Mucosa of stomach (tissue), 1 donor: ENCODE results near the gene RHBG.

Experiments
- H3K27me3 ChIP-seq: one replicate; pipeline ENCODE4 v1.7.0; 2013; ENCODE audit warnings: mild to moderate bottlenecking, low read length; ENCODE audit not compliant: control insufficient read depth, insufficient read depth
- H3K36me3 ChIP-seq: one replicate; pipeline ENCODE4 v1.7.0; 2013; ENCODE audit warnings: low read length; ENCODE audit not compliant: control insufficient read depth, insufficient read depth
- H3K4me1 ChIP-seq: one replicate; pipeline ENCODE4 v1.7.0; 2013; ENCODE audit warnings: mild to moderate bottlenecking, low read length; ENCODE audit not compliant: control insufficient read depth, insufficient read depth
- H3K4me3 ChIP-seq: one replicate; pipeline ENCODE4 v1.7.0; 2013; ENCODE audit warnings: low read length
- H3K9ac ChIP-seq: one replicate; pipeline ENCODE4 v1.7.0; 2013; ENCODE audit warnings: mild to moderate bottlenecking, low read length, moderate library complexity
- H3K9me3 ChIP-seq: one replicate; pipeline ENCODE4 v1.7.0; 2013; ENCODE audit warnings: mild to moderate bottlenecking, low read length, moderate library complexity; ENCODE audit not compliant: control insufficient read depth
- donor health status: Pancreatic carcinoma.

The RHBG gene

DNA sequence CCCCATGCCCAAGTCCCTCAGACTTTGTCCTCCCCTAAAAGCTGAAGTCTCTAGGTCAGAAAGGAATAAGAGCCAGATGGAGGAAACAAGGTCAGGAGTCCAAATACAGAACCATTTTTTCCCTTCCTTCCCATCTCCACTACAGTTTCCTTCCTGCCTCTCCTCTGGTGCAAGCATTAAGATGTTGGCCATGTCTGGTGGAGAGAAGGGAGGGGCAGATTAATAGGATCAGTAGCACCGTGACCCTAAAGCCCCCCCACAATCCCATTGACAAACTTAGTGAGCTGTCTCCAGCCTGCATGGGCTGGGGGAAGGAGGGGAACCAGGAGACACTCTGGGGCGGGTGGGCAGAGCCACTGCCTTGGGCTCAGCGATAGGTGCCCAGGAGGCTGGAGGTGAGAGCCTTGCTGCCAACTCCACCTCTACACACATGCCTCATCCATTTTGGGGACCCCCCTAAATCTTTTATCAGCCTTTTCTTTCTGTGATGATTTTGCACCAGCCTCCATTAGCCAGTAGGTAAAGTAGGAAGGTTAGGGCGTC lies 59.8 kb downstream of the RHBG start:
- peaks cover 93% of the 10 kb centered on the region for H3K27me3 ChIP-seq

DNA sequence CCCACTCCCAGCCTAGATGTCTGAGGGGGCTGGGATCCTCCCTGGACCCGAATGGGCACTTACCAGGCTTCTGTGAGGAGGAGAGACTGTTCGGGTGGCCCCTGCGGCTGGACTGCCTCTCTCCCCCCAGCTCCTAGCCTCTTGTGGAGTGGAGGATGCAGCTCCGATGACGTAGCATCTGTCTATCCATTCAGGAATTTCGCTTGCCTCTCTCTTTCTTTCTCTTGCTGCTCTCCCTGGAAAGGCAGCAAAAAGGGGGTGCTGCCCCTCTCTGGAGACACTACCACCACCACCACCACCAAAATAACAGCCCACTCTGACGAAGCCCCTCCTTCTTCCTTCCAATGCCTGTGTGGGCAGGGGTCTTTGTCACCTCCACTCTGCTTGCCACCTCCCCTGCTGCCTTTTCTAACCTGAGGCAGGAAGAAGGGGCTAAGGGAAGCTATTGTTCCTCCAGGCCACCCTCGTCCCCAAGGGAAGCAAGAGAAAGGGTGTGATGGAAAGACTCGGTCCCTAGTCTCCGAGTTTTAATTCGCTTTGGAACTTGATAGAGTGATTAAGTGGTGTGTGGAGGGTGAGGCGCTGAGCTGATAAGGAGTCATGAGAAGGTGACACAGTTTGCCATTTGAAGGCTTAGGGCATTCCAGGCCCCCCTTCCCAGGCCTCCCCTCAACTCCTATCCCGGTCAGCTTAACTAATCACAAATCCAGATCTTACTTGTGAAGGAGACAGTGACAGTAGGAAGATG lies 60.5 kb downstream of the RHBG start:
- Histone ChIP-seq H3K9me3 (no peaks in the 10 kb centered on the region), H3K4me3 (no peak overlapping the region), H3K36me3 (no peaks in the 10 kb centered on the region), H3K27me3 (peaks cover 93% of the 10 kb centered on the region), H3K9ac (no peak overlapping the region), H3K4me1 (no peaks in the 10 kb centered on the region)

More for the DNA sequence above, 59.8 kb downstream of the RHBG start:
- Histone ChIP-seq H3K4me1 (no peaks in the 10 kb centered on the region), H3K9ac (no peak overlapping the region), H3K9me3 (no peaks in the 10 kb centered on the region), H3K36me3 (no peaks in the 10 kb centered on the region), H3K4me3 (no peak overlapping the region)

DNA sequence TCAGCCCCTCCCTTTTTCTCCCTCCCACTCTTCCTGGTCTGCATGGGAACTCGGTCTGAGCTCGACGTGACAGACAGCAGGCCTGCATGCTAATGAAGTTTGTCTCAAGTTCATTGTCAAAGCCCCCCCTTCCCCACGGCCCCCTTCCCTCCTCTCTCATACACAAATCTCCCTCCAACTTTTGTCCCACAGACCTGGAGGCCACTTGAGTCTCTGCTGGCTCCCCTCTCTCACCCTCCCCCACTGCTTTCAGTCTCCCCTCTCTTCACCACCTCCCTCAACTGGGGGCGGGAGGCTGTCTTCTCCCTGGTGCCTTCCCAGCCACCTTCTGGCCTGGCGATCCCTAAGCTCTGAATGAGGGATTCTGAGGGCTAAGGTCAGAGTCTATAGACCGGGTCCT lies 61.3 kb downstream of the RHBG start:
- Histone ChIP-seq H3K36me3 (no peaks in the 10 kb centered on the region), H3K4me3 (no peak overlapping the region), H3K9me3 (no peaks in the 10 kb centered on the region), H3K27me3 (peaks cover 93% of the 10 kb centered on the region), H3K9ac (no peak overlapping the region), H3K4me1 (peaks cover 4% of the 10 kb centered on the region)

DNA sequence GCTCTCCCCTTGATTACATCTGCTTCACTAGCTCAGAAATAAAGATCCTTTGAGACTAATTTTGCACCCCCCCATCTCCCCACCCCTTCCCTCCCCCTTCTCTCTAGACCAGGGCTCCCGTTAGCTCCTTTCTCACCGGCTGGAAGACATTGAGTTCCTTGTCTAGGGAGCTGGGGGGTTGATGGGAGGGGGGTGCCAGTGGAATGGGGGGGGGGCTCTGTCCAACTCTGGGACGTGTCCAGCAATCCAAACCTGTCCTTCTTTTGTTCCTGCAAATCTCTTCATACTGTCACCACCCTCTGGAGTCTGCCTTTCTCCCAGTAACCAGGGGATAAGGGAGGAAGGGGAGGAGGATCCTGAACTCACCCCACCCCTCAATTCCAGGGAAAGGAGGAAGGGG lies 61.9 kb downstream of the RHBG start:
- Histone ChIP-seq H3K4me1 (peaks cover 9% of the 10 kb centered on the region), H3K9ac (no peak overlapping the region), H3K9me3 (no peaks in the 10 kb centered on the region), H3K27me3 (peaks cover 96% of the 10 kb centered on the region), H3K4me3 (no peak overlapping the region), H3K36me3 (no peaks in the 10 kb centered on the region)

DNA sequence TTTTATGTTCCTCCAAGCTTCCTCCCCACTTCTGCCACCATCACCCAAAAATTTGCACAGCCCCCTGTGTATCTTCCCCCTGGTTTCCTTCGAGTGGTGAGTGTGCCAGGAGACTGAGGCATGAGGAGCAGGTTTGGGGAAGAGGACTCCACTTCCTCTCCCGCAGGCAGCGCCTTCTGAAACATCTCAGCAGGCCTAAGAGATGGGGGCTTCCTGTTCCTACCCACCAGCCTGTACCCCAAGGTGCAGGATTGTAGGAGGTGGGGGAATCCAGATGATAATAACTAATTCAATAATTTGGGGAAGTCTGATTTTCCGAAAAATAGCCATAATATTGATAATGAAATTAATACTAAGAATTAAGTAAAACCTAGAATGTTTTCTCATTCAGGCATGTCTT lies 62.4 kb downstream of the RHBG start:
- peaks cover 96% of the 10 kb centered on the region for H3K27me3 ChIP-seq
- no peak overlapping the region for H3K9ac ChIP-seq
- H3K9me3 ChIP-seq: no peaks in the 10 kb centered on the region
- H3K36me3 ChIP-seq: no peaks in the 10 kb centered on the region
- no peak overlapping the region for H3K4me3 ChIP-seq
- peaks cover 12% of the 10 kb centered on the region for H3K4me1 ChIP-seq

DNA sequence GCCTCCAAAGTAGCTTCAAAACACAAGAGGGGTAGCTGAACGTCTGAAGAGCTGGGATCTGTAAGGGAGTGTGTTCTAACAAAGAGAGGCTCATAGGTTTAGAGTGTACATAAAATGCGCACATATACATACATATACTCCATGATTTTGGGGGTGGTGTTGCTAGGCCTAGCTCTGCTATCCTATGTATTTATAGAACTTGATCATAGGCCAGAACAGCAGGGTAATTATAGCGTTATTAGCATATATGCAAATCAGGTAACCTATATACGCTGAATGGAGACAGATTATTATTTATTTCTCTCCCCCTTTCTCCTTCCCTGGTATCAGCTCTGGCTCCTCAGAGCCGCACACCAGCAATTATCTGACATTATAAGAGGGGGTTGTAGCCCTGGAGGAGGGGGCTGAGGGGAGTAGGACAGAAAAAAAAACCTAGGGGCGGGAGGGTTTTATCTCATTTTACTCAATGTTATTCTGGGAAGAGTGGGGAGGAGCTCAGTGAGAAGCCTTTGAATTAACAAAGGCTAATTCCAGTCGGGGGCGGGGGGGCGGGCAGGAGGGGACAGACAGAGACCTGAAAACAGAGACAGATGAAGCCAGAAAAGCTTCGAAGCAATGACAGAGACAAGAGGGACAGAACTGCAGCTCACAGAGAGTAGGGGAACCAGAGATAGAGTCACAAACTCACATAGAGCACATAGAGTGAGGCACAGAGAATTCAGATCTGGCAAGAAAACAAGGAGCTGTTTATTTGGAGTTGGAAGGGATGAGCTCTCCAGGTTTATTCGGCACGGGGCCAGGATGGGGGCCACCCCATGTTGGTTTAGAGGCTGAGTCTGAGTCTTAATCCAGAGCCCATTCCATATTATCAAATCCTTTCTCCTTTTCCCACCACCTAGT lies 63.0 kb downstream of the RHBG start:
- Histone ChIP-seq H3K9me3 (no peaks in the 10 kb centered on the region), H3K4me1 (peaks cover 17% of the 10 kb centered on the region), H3K4me3 (no peak overlapping the region), H3K36me3 (no peaks in the 10 kb centered on the region), H3K9ac (no peak overlapping the region), H3K27me3 (peaks cover 98% of the 10 kb centered on the region)

DNA sequence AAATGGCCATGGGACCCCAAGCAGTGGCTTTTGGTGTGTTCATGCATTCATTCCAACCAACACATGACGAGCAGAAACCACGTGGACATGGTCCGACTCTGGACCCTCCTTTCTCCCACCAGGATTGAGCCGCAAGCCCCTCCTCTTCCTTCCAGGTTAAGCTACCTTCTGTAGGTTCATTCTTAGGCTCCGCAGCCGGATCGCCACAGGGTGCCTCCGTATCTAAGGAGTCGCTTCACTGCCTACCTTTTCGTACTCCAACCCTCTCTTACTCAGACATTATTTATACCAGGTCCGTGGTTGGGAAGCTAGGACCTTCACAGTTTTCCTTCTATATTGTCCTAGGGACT lies 63.6 kb downstream of the RHBG start:
- no peak overlapping the region for H3K9ac ChIP-seq
- H3K4me1 ChIP-seq: peaks cover 17% of the 10 kb centered on the region
- H3K27me3 ChIP-seq: peaks cover 98% of the 10 kb centered on the region

DNA sequence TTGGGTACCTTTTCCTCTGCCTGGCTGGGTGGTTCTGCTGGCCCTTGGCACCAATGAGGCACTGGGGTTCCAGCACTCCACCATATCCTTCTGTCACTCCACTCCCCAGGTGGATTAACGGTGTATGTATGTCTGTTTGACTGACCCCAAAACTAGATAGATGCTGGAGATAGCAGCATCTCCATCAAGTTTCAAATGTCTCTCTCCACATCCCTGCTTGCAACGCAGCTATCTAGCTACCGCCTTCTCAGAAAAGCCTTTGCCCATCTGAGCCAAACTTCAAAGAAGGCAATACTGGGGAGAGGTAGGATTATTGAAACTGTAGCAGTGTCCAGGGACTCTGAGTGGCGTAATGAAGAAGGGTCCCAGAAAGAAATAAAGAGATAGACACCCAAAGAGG lies 64.0 kb downstream of the RHBG start:
- no peak overlapping the region for H3K4me3 ChIP-seq
- peaks cover 17% of the 10 kb centered on the region for H3K4me1 ChIP-seq

More for the DNA sequence above, 63.6 kb downstream of the RHBG start:
- no peak overlapping the region for H3K4me3 ChIP-seq
- no peaks in the 10 kb centered on the region for H3K9me3 ChIP-seq
- no peaks in the 10 kb centered on the region for H3K36me3 ChIP-seq

DNA sequence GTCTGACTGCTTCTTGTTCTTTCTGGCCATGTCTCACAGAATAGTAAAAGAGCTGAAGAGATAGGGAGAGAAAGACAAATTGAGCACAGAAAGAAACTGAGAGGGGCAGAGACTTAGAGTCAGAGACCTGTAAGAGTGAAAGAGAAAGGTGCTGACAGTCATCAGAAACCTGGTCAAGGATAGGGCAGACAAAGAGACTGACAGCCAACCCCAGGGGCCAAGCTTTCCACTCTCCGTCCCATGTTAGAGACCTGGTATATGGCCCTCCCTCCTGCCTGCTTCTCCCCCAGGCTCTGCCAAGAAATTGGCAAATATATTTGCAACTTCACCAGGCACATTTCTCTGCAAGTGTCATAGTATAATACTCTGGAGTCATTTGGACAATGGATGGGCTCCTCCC lies 64.6 kb downstream of the RHBG start:
- Histone ChIP-seq H3K9me3 (no peaks in the 10 kb centered on the region), H3K27me3 (peaks cover 98% of the 10 kb centered on the region), H3K4me3 (no peak overlapping the region)

More for the DNA sequence above, 64.0 kb downstream of the RHBG start:
- Histone ChIP-seq H3K27me3 (peaks cover 98% of the 10 kb centered on the region), H3K9me3 (no peaks in the 10 kb centered on the region), H3K9ac (no peak overlapping the region), H3K36me3 (no peaks in the 10 kb centered on the region)

More for the DNA sequence above, 64.6 kb downstream of the RHBG start:
- no peak overlapping the region for H3K9ac ChIP-seq
- no peaks in the 10 kb centered on the region for H3K36me3 ChIP-seq
- peaks cover 17% of the 10 kb centered on the region for H3K4me1 ChIP-seq
